WTC11 (cell line): Measurements from ENCODE around the gene FKBP14. TPM values are rescaled to one million over a fixed set of nuclear protein-coding genes. Genes with fewer than 3 reads are reported as not detected.

Experiments used
- ATAC-seq: fragments of 200-7000 bp; cut with Tn5 transposase; 2 replicates; pipeline ENCODE4 v1.10.0; 2021; ENCODE audit warnings: mild to moderate bottlenecking, moderate library complexity
- CTCF ChIA-PET: fragments of 300-600 bp; sonication (Branson Sonifier 250); formaldehyde crosslinking; loops from one replicate; lab custom pipeline; 2021; ENCODE audit warnings: antibody characterized with exemption; lab: Charles Lee
- POLR2A ChIA-PET: fragments of 350-600 bp; sonication (Branson Sonifier 250); formaldehyde crosslinking; loops from one replicate; lab custom pipeline; 2021; ENCODE audit warnings: antibody characterized with exemption; lab: Charles Lee
- DNase-seq: peaks from one replicate; pipeline ENCODE4 v3.0.0; 2021; ENCODE audit warnings: low spot score
- H3K27ac Mint-ChIP-seq: 2 replicates; pipeline ENCODE4 v1.8.0; 2021; ENCODE audit warnings: mixed read lengths
- H3K27me3 Mint-ChIP-seq: 2 replicates; pipeline ENCODE4 v1.8.0; 2021; ENCODE audit warnings: low read depth, mild to moderate bottlenecking, moderate library complexity, mixed read lengths
- H3K36me3 Mint-ChIP-seq: 2 replicates; pipeline ENCODE4 v1.8.0; 2021; ENCODE audit warnings: mixed read lengths
- H3K4me1 Mint-ChIP-seq: 2 replicates; pipeline ENCODE4 v1.8.0; 2022; ENCODE audit warnings: mixed read lengths
- H3K4me3 Mint-ChIP-seq: 2 replicates; pipeline ENCODE4 v1.8.0; 2021; ENCODE audit warnings: mild to moderate bottlenecking, moderate library complexity, mixed read lengths
- H3K9me3 Mint-ChIP-seq: 2 replicates; pipeline ENCODE4 v1.8.0; 2021; ENCODE audit warnings: mixed read lengths
- ELF4 ChIP-seq: sonication (generic); formaldehyde crosslinking; IDR thresholded peaks from 2 replicates; pipeline ENCODE4 v1.8.1; 2022; ENCODE audit warnings: low read depth, mild to moderate bottlenecking, moderate library complexity, missing genetic modification reagents
- ETV6 ChIP-seq: sonication (generic); formaldehyde crosslinking; IDR thresholded peaks from 2 replicates; pipeline ENCODE4 v1.8.1; 2022; ENCODE audit warnings: mild to moderate bottlenecking, missing genetic modification reagents
- FOXJ3 ChIP-seq: sonication (generic); formaldehyde crosslinking; IDR thresholded peaks from 2 replicates; pipeline ENCODE4 v1.9.0; 2021; ENCODE audit warnings: missing genetic modification reagents, mild to moderate bottlenecking, borderline replicate concordance
- GABPB1 ChIP-seq: sonication (generic); formaldehyde crosslinking; IDR thresholded peaks from 2 replicates; pipeline ENCODE4 v1.8.1; 2023; ENCODE audit warnings: mild to moderate bottlenecking, missing genetic modification reagents
- GTF2I ChIP-seq: fragments of 250-450 bp; sonication (Bioruptor Pico); conservative IDR thresholded peaks from 2 replicates; pipeline ENCODE4 v1.4.0; 2021; ENCODE audit warnings: mild to moderate bottlenecking
- IRF2 ChIP-seq: sonication (generic); formaldehyde crosslinking; IDR thresholded peaks from 2 replicates; pipeline ENCODE4 v1.8.0; 2022; ENCODE audit warnings: low read depth, missing genetic modification reagents, borderline replicate concordance
- JAZF1 ChIP-seq: fragments of 250-450 bp; sonication (Bioruptor Pico); IDR thresholded peaks from 2 replicates; pipeline ENCODE4 v1.9.0; 2021; ENCODE audit warnings: moderate library complexity, mild to moderate bottlenecking, inconsistent platforms
- JUN ChIP-seq: sonication (generic); formaldehyde crosslinking; IDR thresholded peaks from 2 replicates; pipeline ENCODE4 v1.8.0; 2023; ENCODE audit warnings: mild to moderate bottlenecking, missing genetic modification reagents
- NFE2L1 ChIP-seq: sonication (generic); formaldehyde crosslinking; IDR thresholded peaks from 2 replicates; pipeline ENCODE4 v1.8.1; 2023; ENCODE audit warnings: missing genetic modification reagents
- NFYB ChIP-seq: sonication (generic); formaldehyde crosslinking; conservative IDR thresholded peaks from 2 replicates; pipeline ENCODE4 v1.8.0; 2022; ENCODE audit warnings: low read depth, missing genetic modification reagents
- PRRX2 ChIP-seq: fragments of 250-450 bp; sonication (Bioruptor Pico); IDR thresholded peaks from 2 replicates; pipeline ENCODE4 v1.8.0; 2021; ENCODE audit warnings: mild to moderate bottlenecking
- RELA ChIP-seq: sonication (generic); formaldehyde crosslinking; IDR thresholded peaks from 2 replicates; pipeline ENCODE4 v1.8.1; 2022; ENCODE audit warnings: missing genetic modification reagents, mild to moderate bottlenecking, borderline replicate concordance
- SMAD3 ChIP-seq: sonication (generic); formaldehyde crosslinking; IDR thresholded peaks from 2 replicates; pipeline ENCODE4 v1.8.0; 2022; ENCODE audit warnings: missing genetic modification reagents, mild to moderate bottlenecking, borderline replicate concordance
- TCF7 ChIP-seq: sonication (generic); formaldehyde crosslinking; IDR thresholded peaks from 2 replicates; pipeline ENCODE4 v1.8.0; 2022; ENCODE audit warnings: mild to moderate bottlenecking, low read depth, missing genetic modification reagents, moderate library complexity
- TEAD4 ChIP-seq: sonication (generic); formaldehyde crosslinking; IDR thresholded peaks from 2 replicates; pipeline ENCODE4 v1.8.0; 2022; ENCODE audit warnings: mild to moderate bottlenecking, missing genetic modification reagents
- ZBTB21 ChIP-seq: sonication (generic); formaldehyde crosslinking; IDR thresholded peaks from 2 replicates; pipeline ENCODE4 v1.8.1; 2023; ENCODE audit warnings: mild to moderate bottlenecking, missing genetic modification reagents, borderline replicate concordance
- ZNF121 ChIP-seq: sonication (generic); formaldehyde crosslinking; IDR thresholded peaks from 2 replicates; pipeline ENCODE4 v1.8.0; 2023; ENCODE audit warnings: missing genetic modification reagents
- ZNF263 ChIP-seq: sonication (generic); formaldehyde crosslinking; IDR thresholded peaks from 2 replicates; pipeline ENCODE4 v1.8.1; 2022; ENCODE audit warnings: low read depth, mild to moderate bottlenecking, moderate library complexity, missing genetic modification reagents
- ZNF423 ChIP-seq: fragments of 250-450 bp; sonication (Bioruptor Pico); IDR thresholded peaks from 2 replicates; pipeline ENCODE4 v2.1.2; 2022; ENCODE audit warnings: mild to moderate bottlenecking, moderate library complexity
- total RNA-seq: library from RNA; stranded (reverse); gene quantifications from 3 replicates; pipeline ENCODE4 v1.2.3, GENCODE V29; 2021
- TF ChIP-seq, protein P1 (sequence below): sonication (generic); formaldehyde crosslinking; IDR thresholded peaks from 2 replicates; pipeline ENCODE4 v1.8.0; 2022; ENCODE audit warnings: missing genetic modification reagents
- TF ChIP-seq, protein P2 (sequence below): sonication (generic); formaldehyde crosslinking; IDR thresholded peaks from 2 replicates; pipeline ENCODE4 v1.8.1; 2023; ENCODE audit warnings: mild to moderate bottlenecking, missing genetic modification reagents
- TF ChIP-seq, protein P3 (sequence below): fragments of 250-450 bp; sonication (Bioruptor Pico); IDR thresholded peaks from 2 replicates; pipeline ENCODE4 v1.9.0; 2021; ENCODE audit warnings: mild to moderate bottlenecking
- TF ChIP-seq, protein P4 (sequence below): fragments of 200-600 bp; IDR thresholded peaks from 2 replicates; pipeline ENCODE4 v1.8.0; 2022; ENCODE audit warnings: antibody characterized with exemption

Gene FKBP14
- total RNA-seq, 1 experiment from 2014 or later: 23.0 TPM

DNA sequence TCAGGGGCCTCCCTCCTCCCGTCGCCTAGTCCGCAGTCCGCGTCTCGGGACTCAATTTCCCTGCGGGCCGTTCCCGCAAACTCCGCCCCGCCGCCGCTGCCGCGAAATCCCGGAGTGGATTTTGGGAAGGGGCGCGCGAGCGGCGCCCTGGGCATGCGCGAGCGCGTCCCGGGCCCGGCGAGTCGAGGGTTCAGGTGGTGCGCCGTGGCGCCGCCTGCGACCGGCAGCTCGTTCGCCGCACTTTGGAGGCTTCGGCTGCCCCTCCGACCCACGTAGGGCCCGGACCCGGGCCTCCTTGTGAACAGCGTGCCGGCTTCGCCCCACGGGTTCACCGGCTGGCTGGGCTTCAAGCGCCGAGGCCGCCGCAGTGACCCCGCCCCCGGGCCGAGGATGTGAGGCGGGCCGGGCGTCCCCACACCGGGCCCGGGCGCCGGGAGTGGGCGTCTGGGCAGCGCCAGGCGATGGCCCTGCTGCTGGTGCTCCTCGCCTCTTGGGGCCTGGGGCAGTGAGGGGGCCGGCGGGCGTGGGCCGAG is 1.8 kb upstream of the FKBP14 start, which contains the start of gene PLEKHA8 (continued):
- TF ChIP-seq, protein P1, sequence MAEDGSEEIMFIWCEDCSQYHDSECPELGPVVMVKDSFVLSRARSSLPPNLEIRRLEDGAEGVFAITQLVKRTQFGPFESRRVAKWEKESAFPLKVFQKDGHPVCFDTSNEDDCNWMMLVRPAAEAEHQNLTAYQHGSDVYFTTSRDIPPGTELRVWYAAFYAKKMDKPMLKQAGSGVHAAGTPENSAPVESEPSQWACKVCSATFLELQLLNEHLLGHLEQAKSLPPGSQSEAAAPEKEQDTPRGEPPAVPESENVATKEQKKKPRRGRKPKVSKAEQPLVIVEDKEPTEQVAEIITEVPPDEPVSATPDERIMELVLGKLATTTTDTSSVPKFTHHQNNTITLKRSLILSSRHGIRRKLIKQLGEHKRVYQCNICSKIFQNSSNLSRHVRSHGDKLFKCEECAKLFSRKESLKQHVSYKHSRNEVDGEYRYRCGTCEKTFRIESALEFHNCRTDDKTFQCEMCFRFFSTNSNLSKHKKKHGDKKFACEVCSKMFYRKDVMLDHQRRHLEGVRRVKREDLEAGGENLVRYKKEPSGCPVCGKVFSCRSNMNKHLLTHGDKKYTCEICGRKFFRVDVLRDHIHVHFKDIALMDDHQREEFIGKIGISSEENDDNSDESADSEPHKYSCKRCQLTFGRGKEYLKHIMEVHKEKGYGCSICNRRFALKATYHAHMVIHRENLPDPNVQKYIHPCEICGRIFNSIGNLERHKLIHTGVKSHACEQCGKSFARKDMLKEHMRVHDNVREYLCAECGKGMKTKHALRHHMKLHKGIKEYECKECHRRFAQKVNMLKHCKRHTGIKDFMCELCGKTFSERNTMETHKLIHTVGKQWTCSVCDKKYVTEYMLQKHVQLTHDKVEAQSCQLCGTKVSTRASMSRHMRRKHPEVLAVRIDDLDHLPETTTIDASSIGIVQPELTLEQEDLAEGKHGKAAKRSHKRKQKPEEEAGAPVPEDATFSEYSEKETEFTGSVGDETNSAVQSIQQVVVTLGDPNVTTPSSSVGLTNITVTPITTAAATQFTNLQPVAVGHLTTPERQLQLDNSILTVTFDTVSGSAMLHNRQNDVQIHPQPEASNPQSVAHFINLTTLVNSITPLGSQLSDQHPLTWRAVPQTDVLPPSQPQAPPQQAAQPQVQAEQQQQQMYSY (CRISPR knock-in tag): peak; percentile 100
- TF ChIP-seq ZNF423 (CRISPR knock-in tag) (no peak), TCF7 (0 out of 2 replicates have a peak, but pooled peaks have one; percentile 51), ZNF263 (CRISPR knock-in tag) (0 out of 2 replicates have a peak, but pooled peaks have one; percentile 12), GTF2I (no peak), JAZF1 (CRISPR knock-in tag) (no peak), RELA (CRISPR knock-in tag) (0 out of 2 replicates have a peak, but pooled peaks have one; percentile 75), ZBTB21 (CRISPR knock-in tag) (no peak), GABPB1 (CRISPR knock-in tag) (peak; percentile 66; the same call in 1 of the 2 replicates), JUN (CRISPR knock-in tag) (no peak), FOXJ3 (CRISPR knock-in tag) (no peak), NFYB (CRISPR knock-in tag) (no peak; the same call in 1 of the 2 replicates), SMAD3 (CRISPR knock-in tag) (no peak), ETV6 (no peak), ELF4 (CRISPR knock-in tag) (0 out of 2 replicates have a peak, but pooled peaks have one; percentile 34), PRRX2 (CRISPR knock-in tag) (no peak), NFE2L1 (CRISPR knock-in tag) (no peak)
- TF ChIP-seq, protein P2, sequence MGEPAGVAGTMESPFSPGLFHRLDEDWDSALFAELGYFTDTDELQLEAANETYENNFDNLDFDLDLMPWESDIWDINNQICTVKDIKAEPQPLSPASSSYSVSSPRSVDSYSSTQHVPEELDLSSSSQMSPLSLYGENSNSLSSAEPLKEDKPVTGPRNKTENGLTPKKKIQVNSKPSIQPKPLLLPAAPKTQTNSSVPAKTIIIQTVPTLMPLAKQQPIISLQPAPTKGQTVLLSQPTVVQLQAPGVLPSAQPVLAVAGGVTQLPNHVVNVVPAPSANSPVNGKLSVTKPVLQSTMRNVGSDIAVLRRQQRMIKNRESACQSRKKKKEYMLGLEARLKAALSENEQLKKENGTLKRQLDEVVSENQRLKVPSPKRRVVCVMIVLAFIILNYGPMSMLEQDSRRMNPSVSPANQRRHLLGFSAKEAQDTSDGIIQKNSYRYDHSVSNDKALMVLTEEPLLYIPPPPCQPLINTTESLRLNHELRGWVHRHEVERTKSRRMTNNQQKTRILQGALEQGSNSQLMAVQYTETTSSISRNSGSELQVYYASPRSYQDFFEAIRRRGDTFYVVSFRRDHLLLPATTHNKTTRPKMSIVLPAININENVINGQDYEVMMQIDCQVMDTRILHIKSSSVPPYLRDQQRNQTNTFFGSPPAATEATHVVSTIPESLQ (CRISPR knock-in tag): no peak
- TF ChIP-seq, protein P3, sequence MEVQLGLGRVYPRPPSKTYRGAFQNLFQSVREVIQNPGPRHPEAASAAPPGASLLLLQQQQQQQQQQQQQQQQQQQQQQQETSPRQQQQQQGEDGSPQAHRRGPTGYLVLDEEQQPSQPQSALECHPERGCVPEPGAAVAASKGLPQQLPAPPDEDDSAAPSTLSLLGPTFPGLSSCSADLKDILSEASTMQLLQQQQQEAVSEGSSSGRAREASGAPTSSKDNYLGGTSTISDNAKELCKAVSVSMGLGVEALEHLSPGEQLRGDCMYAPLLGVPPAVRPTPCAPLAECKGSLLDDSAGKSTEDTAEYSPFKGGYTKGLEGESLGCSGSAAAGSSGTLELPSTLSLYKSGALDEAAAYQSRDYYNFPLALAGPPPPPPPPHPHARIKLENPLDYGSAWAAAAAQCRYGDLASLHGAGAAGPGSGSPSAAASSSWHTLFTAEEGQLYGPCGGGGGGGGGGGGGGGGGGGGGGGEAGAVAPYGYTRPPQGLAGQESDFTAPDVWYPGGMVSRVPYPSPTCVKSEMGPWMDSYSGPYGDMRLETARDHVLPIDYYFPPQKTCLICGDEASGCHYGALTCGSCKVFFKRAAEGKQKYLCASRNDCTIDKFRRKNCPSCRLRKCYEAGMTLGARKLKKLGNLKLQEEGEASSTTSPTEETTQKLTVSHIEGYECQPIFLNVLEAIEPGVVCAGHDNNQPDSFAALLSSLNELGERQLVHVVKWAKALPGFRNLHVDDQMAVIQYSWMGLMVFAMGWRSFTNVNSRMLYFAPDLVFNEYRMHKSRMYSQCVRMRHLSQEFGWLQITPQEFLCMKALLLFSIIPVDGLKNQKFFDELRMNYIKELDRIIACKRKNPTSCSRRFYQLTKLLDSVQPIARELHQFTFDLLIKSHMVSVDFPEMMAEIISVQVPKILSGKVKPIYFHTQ (CRISPR knock-in tag): no peak

DNA sequence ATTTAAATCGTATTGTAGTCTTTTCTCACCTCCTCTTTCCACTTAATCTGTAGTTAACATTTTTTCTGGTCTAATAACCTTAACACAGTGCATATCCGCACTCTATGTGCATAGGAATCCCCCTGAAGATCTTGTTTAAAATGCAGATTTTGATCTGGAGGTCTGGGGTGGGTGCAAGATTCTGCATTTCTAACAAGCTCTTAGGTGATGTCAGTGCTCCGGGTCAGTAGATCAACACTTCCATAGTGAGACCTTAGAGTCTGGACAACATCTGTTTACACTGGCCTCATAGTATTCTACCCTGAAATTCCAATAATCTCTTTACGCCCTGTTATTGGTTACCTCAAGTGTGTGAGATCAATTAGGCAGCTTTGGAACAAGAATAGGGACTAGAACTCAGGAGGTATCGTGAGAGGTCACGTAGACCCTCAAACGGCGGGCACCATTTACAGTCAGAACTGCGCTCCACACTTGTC is 1.3 kb upstream of the FKBP14 start:
- no peaks in the 10 kb centered on the region for H3K9me3 Mint-ChIP-seq
- ATAC-seq (peak; percentile 0), DNase-seq (no peak)
- peaks cover 11% of the 10 kb centered on the region; the same call in 1 of the 2 replicates for H3K36me3 Mint-ChIP-seq
- POLR2A ChIA-PET: interaction anchor here (0.5 to 1.7 kb wide), 2 partner anchors 28 to 39 kb away, joined by 4 to 5 read pairs; no protein-coding TSS in a partner anchor
- no peak overlapping the region; the same call in 1 of the 2 replicates for H3K4me3 Mint-ChIP-seq
- H3K4me1 Mint-ChIP-seq: peaks cover 34% of the 10 kb centered on the region
- CTCF ChIA-PET: interaction anchor here (3.7 kb wide), 1 partner anchor 34 kb away, joined by 20 read pairs; no protein-coding TSS in a partner anchor
- TF ChIP-seq IRF2 (CRISPR knock-in tag) (no peak), ZBTB21 (CRISPR knock-in tag) (no peak), ZNF121 (CRISPR knock-in tag) (no peak), ZNF263 (CRISPR knock-in tag) (0 out of 2 replicates have a peak, but pooled peaks have one; percentile 42), TEAD4 (CRISPR knock-in tag) (no peak)
- TF ChIP-seq, protein P4, sequence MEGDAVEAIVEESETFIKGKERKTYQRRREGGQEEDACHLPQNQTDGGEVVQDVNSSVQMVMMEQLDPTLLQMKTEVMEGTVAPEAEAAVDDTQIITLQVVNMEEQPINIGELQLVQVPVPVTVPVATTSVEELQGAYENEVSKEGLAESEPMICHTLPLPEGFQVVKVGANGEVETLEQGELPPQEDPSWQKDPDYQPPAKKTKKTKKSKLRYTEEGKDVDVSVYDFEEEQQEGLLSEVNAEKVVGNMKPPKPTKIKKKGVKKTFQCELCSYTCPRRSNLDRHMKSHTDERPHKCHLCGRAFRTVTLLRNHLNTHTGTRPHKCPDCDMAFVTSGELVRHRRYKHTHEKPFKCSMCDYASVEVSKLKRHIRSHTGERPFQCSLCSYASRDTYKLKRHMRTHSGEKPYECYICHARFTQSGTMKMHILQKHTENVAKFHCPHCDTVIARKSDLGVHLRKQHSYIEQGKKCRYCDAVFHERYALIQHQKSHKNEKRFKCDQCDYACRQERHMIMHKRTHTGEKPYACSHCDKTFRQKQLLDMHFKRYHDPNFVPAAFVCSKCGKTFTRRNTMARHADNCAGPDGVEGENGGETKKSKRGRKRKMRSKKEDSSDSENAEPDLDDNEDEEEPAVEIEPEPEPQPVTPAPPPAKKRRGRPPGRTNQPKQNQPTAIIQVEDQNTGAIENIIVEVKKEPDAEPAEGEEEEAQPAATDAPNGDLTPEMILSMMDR: no peak
- H3K27ac Mint-ChIP-seq: peak overlapping the region; percentile 98
- no peaks in the 10 kb centered on the region for H3K27me3 Mint-ChIP-seq
